Activated effector memory CD4-positive, alpha-beta T cell treated with anti-CD3 and anti-CD28 coated beads, Interleukin-2, amount 50 U/mL, for 16 hours (primary cell): Measurements from ENCODE around the gene TSPAN9.

Source experiments
- DNase-seq: peaks from one replicate; pipeline ENCODE4 v3.0.0-alpha.2; 2020

The TSPAN9 gene

DNA sequence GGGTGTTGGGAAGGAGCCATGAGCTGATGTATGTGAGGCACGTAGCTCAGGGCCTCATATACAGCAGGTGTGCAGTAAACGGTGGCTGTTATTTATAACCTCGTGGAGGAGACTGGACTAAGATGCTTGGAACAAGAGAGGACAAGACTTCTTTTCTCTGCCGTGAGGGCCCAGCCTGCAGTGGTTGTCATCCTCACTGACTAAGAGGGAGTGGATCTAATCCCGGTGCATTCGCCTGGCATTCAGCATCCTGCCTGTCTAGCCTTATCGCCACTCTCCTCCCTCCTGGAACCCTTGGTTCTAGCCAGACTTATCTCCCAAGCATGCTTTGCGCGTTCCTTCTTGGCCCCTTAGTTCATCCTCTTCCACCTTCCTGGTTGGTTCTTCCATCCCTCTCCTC is 3.9 kb downstream of the TSPAN9 start:
- no peak for DNase-seq

DNA sequence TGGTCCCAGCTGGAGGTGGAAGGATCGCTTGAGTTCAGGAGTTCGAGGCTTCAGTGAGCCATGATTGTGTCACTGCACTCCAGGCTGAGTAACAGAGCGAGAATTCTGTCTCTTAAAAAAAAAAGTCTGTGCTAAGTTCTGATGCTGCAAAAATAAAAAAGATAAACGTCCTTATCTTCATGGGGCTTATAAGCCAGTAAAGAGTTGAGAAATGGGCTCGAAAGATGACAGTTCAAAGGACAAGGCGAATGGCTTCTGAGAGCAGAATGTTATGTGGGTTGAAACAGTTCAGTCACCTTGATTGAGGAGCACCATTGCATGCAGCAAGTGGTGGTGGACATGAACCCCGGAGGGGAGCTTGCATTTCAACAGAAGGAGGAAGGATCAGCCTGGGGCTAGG is 4.7 kb downstream of the TSPAN9 start:
- no peak for DNase-seq

DNA sequence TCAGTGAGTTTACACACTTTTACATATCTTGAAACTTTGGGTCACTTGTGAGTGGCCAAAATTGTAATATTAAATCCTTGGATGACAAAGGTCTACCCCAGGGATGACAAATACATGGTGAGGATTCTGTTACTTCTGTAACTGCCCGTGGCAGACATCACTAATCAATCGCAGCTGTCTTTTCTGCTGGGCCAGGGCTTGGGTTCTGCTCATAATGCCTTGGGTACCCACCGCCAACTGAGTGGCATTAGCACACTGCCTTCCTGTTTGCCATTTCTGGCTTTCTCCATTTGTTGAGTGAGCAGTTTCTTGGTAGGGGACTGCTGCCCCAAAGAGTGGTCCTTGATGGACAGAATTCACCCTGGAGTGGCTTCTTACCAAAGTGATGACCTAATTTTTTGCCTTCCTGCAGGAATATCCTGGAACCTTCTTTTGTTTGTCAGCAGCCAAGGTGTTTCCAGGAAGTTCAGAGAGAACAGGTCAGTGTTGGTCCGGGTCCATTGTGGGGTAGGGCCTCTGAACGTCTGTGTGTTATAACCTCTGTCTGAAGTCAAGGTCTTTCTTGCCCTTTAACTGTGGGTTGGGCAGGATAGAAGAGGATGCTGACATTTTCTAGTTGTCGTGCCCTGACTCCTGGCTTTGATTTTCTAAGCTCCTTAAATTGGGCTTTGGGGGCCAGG is 6.2 kb downstream of the TSPAN9 start:
- DNase-seq = no peak

DNA sequence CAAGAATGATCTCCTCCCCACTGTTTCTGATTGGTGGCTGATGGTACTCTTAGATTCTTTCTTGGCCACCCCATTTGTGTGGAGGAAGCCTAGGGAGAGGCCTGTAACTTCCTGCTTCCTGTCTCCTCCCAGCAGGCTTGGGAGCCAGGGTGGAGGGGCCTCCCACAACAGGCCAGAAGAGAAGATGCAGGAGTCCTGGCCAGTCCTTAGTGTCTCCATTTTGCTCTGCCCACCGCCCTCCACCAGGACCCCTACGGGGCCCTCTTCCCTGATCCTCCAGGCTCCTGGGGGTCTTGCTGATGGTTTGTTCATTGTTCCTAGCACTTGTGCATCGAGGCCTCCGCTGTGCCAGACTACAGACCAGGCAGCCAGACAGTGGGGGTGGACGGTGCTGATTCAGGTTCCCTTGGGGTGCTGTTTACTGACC is 6.8 kb downstream of the TSPAN9 start:
- DNase-seq = no peak

DNA sequence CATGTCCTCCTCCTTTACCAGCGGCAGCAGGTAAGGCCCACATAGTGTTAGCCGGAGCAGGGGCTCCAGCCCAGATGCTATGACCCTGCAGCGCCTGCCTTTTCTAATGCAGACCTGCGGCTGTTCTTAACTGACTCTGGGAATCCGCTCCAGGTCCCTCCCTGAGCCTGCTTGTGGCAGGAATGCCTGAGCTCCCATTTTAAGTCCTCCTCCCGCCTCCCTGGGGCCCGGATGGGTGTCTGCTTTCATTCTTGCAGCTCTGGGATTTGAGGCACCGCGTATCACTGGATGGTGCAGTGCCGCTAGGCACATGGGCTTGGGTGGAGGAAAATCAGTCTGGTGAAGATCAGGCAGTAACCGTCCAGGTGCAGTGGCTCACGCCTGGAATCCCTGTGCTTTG is 7.6 kb downstream of the TSPAN9 start:
- DNase-seq = no peak

DNA sequence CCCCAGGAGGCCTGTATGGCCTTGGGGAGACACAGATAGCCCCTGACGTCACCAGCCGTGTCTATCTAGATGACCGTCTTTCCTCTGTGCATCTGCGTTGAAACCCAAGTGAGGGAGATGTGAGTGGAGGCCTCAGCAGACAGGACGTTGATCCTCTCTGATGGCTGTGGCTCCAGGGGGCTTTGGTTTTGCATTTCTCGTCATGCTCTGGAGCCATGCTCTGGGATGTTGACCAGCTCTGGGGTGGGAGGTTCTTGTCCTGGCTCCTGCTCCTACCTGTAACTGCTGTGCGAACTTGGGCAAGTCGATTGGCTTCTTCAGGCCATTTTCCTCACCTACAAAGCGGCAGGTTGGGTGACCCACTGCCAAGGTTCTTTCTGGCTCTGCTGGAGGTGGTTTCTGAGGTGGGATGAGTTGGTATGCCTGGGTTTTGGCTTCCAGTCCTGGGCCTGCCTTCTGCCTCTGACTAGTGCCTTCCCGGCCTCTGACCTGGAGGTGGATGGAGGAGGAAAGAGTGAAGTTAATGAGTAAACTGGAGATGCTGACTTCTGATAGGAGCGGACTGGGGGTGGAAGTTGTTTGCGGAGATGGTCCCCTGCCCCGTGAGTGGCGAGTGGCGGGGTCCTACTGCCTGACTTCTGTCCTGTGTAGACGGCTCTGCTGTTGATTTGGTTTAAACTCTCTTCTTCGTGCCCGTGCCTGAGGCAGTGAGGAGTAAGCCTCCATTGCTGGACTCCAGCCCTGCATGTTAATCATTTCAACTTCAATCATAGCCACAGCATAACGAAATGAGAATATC is 8.4 kb downstream of the TSPAN9 start:
- DNase-seq = no peak

DNA sequence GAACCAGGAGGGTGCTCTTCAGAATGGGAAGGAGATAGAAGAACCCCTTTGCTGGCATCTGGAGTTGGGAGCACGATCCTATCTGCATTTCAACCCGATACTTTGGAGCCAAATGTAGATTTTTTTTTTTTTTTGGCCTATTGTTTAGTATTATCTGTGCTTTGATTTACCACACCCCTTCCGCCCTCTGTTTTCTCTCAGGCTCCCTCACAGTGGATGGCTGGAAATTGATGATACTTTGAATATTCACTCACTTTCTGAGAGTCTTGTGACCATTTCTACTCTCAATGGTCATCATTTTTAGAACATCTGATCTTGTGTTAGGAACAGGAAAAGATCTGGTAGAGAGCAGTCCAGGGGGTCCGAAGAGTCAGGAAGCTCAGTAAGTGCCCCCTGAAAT is 9.0 kb downstream of the TSPAN9 start:
- no peak for DNase-seq

DNA sequence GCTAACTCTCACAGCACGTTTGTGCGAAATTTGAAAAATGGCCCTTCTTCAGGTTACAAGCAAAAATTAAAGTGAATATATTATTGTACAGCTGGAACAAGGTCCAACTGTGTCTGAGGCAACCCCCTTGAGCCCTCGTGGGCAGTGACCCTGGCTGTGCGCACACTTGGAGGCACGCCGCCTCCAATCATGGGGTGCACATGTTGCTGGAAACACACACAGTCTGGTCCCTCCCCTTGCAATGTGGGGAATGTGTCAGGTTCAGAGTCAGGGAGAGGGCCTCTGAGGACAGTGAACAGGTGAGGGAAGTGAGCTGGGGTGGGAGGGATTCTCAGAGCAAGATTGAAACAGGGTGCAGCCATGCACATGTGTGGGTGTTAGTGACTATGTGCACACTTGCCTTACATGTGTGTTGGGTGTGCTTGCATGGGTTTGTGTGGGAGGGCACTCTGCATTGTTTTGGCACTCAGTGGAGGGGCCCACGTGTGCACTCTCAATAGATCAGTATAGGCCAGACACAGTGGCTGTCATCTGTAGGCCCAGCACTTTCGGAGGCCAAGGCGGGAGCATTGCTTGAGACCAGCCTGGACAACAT is 9.6 kb downstream of the TSPAN9 start:
- no peak for DNase-seq

DNA sequence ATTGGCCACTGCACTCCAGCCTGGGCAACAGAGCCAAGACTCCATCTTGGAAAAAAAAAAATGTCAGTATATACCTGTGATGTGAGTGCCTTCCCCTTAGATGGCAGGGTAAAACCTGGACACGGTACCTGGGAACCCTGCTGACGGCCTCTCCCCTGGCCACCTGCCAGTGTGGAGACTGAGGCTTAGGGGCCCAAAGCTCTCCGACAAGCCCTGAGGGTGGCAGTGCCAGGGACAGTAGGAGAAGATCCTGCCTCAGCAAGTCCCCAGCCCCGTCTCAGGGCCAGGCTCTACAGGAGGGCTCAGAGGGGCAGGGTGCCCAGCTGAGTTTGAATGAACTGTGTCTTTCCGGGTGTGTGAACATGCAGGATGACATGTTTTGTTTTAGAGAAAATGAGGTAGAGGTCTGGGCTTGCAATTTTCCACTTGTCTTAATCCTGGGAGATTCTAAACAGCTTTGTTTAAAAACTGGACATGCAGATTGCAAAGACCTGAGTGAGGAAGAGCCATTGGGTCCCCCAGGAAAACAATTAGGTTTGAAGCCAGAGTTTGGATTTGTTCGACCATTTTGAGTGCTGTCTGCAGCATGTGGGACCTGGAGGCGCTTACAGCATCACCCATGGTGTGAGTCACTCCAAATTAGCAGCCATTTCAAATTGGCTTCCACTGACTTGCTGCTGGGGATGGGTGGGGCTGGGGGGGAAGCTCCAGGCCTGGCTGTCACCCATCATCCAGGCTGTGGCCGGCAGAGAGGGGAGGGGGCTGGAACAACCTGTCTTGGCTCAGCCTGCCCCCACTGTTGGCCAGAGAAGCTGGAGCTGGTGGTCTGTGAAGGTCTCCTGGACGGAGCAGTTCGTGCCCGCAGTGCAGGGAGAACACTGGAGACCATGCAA is 10.8 kb downstream of the TSPAN9 start:
- DNase-seq = no peak

DNA sequence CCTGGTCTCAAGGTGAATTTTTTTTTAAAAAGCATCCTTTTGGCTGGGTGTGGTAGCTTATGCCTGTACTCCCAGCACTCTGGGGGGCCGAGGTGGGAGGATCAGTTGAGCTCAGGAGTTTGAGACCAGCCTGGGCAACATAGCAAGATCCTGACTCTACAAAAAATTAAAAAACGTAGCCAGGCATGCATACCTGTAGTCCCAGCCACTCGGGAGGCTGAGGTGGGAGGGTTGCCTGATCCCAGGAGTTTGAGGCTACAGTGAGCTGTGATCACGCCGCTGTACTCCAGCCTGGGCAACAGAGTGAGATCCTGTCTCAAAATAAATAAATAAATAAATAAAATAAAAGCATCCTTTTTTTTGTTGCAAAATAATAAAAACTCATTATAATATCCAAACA is 12.4 kb downstream of the TSPAN9 start:
- no peak for DNase-seq

DNA sequence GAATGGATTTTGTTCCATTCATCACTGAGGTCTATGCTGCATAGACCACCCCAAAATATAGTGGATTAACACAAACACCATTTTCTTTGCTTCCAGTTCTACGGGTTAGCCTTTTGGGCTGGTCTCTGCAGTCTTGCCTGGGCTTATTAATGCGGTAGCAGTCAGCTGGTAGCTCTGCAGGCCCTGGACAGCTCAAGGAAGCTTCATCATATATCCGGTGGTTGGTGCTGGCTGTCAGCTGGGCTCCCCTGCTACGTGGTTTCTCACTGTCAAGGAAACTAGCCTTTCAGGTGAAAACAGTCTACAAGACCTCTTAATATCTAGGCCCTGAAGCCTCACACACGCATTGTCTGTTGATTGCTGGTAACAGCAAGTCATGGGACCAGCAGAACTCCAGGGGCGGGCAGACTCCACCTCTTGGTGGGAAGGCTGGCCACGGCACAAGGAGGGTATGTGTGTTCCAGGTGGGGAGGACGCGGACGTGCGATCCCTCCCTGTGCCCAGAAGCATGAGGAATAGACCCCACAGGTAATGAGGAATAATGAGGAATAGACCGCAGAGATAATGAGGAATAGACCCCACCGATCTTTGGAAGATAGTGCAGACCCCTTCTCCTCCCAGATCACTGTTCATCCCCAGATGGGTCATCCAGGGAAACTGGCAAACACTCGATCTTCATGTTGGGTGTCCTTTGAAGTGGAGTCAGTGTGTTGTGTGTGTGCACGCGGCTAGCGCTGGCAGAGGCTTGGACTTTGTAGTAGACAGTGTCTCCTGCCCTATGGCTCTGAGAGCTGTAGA is 13.3 kb downstream of the TSPAN9 start:
- DNase-seq = no peak

DNA sequence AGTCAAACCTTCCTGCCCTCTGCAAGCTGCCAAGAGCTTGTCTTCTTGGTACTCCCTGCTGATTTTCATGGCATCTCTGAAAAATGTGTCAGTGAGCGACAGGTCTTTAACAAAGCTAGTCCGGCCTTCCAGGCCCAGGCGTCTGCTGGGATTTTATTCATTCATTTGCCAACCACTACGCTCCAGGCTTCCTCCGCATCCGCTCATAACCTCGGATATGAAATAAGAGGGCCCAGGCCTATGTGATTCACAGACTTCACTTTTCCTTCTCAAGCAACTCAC is 13.8 kb downstream of the TSPAN9 start:
- no peak for DNase-seq

DNA sequence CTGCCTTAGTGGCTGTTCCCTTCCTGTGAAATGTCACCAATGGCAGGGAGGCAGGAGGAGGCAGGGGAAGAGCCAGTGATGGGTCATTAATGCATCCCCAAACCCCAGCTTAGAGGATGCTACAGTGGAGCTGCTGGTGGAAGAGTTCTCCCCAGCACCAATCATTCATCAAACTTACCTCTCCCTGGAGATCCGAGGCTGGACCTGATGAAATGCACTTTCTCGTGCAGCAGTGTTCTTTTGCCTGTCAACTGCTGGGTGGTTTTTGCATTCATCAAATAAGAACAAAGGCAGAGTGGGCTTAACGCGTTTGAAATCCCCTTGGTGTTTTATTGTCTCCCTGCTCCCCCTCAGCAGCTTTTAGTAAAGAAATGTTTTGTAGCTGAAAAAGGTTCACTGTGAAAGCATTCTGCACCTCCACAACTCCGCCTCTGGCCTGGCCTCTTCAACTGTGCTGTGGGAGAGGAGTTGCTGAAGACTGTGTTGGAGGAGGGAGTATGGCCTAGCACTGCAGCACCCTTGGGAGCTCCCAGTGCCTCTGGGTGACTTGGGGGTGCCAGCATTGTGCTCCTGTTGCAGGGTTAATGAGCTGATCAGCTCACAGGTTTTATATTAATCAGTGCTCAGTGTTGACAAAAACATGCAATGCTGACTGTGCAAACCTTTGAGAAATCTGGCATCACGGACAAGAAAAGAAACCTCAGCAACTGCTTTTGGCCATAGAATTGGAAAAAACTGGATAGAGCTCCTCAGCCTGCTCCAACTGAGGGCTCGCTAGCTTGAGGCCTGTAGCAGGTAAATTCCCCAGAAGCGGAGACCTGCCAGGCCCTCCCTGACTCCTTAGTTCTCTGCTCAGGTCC is 14.4 kb downstream of the TSPAN9 start:
- no peak for DNase-seq

DNA sequence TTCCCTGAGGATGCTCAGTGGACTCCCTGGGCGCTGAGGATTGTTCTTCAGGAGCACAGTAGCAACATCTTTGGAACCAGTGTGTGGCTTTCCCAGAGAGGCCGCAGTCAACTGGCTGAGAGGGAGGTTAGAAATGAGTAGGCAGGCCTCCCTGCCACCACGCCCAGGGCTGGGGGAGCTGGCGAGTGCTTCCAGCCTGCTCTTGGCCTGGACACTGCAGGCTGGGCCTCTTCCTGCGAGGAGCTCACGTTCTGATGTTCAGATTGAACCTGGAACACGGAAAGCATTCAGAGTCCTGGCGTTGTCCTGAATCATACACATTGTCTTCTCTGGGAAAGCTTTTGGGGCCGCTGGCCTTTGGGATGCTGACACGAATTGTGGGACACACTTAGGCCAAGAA is 15.6 kb downstream of the TSPAN9 start:
- no peak for DNase-seq

DNA sequence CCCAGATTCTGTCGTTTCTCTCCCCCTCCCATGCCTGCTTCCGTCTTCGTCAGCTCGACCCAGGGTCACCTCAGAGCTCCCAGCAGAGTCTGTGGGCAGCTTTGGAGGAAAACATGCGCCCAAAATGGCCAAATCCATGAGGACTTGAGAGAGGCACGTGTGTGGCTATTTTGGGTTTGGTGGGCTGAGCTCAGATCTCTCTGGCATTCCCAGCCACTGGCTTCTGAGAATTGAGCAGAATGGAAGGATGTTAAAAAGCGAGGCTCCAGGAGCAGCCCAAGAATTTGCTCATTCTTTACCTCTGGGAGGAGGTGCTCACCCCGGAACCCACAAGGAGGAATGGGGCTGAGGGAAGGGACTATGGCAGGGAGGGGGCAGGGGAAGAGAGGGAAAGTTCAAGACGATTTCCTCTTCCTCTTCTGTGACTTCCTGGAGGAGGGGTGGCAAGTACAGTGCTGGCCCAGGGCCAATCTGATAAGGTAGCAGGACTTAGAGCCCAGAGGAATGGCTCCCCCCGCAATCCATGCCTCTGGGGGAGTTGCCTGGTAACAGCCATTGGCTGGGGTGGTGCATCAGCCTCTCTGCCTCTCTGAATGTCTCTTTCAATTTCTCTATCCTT is 20.1 kb downstream of the TSPAN9 start:
- no peak for DNase-seq

DNA sequence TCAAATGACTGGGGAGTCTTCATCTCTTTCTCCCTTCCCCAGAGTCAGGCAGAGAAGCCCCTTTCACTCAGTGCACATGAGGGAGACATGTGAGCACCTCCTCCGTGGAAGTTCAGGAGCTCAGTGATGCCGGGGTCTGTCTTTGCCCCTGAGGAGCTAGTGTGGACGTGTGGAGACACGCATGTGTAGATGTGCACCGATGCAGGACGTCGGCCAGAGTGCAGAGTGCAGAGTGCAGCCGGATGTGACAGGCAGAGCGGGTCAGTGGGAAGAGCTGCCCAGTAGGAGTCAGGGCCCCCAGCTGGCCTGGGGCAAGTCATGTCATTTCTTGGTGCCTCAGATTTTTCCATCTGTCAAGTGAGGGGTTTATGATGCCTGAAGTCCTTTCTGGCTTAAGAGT is 20.7 kb downstream of the TSPAN9 start:
- no peak for DNase-seq

DNA sequence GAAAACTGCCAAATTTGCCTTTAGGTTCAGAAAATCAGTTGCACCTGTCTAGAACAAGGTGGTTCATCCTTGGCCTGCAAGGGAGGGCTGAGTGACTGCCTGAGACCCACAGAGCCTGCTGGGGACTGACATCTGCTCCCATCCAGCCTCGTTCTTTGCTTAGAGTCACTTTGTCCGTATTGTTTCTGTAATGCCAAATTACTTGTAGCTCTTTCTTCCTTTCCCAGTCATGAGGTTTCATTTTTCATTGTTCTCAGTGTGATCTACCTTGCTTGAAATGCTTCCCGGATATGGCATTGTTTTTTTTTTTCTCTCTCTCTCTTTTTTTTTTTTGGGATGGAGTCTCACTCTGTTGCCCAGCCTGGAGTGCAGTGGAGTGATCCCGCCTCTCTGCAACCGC is 21.3 kb downstream of the TSPAN9 start:
- DNase-seq = no peak

DNA sequence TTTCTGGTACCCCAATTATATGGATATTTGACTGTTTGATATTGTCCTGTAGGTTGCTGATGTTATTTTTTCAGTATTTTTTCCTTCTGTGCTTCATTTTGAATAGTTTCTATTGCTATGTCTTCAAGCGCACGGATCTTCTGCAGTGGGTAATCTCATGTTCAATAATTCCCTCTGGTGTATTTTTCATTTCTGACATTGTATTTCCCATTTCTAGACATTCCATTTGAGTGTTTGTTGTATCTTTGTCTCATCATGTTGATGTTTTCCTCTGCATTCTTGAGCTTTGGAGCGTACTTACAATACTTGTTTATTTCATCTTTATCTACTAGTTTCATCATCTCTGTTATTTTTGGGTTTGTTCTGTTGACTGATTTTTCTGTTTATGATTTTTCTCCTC is 22.0 kb downstream of the TSPAN9 start:
- no peak for DNase-seq

DNA sequence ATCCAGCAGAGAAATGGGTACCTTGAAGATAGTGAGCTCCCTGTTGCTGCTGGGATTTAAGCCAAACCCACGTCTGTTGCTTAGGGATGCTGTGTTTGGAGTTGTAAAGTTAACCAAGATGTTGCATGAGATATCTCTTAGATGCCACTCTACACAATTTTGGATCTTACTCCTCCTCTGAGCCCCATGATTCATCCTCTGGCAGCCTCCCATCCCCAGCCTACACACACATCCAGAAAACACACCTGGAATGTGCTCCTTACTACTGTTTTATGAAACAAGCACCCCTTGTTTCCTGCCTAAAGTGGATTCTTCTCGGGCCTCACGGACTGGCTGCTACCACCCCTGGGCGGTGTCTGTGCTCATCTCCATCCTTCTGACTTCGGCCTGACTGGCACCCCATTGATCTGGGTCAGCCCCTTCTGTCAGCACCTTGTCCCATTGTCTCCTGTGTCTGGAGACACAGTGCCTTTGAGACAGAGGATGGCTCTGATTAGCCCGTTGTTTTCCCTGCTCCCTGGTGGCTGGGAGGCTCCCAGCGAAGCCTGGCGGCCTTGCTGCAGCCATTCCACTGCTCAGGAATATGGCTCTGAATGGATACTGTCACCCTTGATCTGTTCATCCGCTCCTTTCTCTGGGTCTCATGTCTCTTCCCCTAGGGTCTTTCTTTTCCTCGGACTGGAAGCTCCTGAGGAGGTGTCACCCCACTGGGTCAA is 24.3 kb downstream of the TSPAN9 start:
- DNase-seq = no peak

DNA sequence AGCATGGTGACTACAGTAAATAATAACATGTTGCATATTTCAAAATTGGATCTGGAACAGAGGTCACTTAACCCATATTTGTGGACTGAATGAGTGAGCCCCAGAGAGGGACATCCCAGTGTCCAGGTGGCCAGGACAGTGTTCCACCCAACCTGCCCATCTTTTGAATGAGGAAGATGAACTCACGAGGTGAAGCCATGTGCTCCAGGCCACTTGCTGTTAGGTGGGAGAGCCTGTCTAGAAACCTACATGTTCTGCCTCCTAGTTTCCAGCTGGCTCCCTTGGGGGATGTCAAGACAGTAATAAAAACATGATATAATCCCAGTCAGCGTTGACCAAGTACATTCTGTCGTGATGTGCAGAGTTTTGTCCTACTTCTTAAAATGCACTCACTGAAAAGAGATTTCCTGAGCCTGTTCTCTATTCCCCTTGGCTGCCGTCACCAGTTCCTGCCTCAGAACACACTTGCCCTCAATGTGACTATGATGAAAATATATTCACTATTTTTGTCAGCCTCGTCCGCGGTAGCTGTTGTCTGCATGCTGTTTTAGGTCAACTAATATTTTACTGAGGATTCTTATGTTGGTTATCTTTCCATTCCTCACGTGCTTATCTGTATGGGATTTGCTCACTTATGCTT is 25.7 kb downstream of the TSPAN9 start:
- DNase-seq = no peak
